ENCODE results near the gene EGLN1. TPM values are rescaled to one million over a fixed set of nuclear protein-coding genes. Genes with fewer than 3 reads are reported as not detected.

Gene EGLN1
- polyA plus RNA-seq, 1 of the 3 experiments (the other 2 are of a cell fraction), result 10.7 TPM

DNA sequence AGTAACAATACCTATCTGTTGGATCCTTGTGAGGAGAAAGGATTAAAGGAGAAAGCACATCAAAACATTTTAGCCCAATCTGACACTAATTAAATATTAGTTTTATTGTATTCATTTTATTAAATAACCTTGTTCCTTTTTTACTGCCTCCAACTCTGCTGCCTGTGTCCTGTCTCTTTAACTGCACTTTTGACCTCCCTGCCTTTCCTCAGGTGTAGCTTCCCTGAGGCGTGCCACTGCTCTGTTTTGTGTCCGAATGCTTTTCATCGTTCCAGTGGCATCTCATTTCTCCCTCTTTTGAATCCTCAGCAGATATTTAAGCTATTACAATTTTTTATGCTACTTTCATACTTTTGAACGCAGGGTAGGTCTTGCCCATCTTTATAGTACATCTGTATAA is 73.6 kb downstream of the EGLN1 start:
- ChIA-PET POLR2A (no interaction called here), CTCF (interaction anchor here (1.7 to 2.2 kb wide), 2 partner anchors 9 to 10 kb away, joined by 6 to 12 read pairs; partner anchors contain the start of gene SPRTN)
- TF ChIP-seq ZBTB33 (IDR thresholded peaks at IDR 0.05; ENCODE audit: borderline replicate concordance, low read depth) (no peak), EP300 (IDR thresholded peaks at IDR 0.05; ENCODE audit: borderline replicate concordance in 1 of 2, low read depth in 1 of 2, low read length in 1 of 2) (no peak), ELF1 (IDR thresholded peaks at IDR 0.05) (no peak), NFIC (IDR thresholded peaks at IDR 0.05; ENCODE audit: borderline replicate concordance) (no peak), JUND (IDR thresholded peaks at IDR 0.05) (no peak), NRF1 (IDR thresholded peaks at IDR 0.05; ENCODE audit: low read depth, low read length) (no peak), GABPA (IDR thresholded peaks at IDR 0.05; ENCODE audit: low read depth) (no peak), POLR2AphosphoS5 (IDR thresholded peaks at IDR 0.05; ENCODE audit: low read depth, low read length) (no peak), SMC3 (IDR thresholded peaks at IDR 0.05; ENCODE audit: low read depth, low read length) (no peak)
- TF ChIP-seq, protein P1, sequence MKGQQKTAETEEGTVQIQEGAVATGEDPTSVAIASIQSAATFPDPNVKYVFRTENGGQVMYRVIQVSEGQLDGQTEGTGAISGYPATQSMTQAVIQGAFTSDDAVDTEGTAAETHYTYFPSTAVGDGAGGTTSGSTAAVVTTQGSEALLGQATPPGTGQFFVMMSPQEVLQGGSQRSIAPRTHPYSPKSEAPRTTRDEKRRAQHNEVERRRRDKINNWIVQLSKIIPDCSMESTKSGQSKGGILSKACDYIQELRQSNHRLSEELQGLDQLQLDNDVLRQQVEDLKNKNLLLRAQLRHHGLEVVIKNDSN (IDR thresholded peaks at IDR 0.05; ENCODE audit: borderline replicate concordance, low read depth), result no peak
- TF ChIP-seq, protein P2, sequence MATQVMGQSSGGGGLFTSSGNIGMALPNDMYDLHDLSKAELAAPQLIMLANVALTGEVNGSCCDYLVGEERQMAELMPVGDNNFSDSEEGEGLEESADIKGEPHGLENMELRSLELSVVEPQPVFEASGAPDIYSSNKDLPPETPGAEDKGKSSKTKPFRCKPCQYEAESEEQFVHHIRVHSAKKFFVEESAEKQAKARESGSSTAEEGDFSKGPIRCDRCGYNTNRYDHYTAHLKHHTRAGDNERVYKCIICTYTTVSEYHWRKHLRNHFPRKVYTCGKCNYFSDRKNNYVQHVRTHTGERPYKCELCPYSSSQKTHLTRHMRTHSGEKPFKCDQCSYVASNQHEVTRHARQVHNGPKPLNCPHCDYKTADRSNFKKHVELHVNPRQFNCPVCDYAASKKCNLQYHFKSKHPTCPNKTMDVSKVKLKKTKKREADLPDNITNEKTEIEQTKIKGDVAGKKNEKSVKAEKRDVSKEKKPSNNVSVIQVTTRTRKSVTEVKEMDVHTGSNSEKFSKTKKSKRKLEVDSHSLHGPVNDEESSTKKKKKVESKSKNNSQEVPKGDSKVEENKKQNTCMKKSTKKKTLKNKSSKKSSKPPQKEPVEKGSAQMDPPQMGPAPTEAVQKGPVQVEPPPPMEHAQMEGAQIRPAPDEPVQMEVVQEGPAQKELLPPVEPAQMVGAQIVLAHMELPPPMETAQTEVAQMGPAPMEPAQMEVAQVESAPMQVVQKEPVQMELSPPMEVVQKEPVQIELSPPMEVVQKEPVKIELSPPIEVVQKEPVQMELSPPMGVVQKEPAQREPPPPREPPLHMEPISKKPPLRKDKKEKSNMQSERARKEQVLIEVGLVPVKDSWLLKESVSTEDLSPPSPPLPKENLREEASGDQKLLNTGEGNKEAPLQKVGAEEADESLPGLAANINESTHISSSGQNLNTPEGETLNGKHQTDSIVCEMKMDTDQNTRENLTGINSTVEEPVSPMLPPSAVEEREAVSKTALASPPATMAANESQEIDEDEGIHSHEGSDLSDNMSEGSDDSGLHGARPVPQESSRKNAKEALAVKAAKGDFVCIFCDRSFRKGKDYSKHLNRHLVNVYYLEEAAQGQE (IDR thresholded peaks at IDR 0.05; ENCODE audit: low read depth, low read length), result no peak

DNA sequence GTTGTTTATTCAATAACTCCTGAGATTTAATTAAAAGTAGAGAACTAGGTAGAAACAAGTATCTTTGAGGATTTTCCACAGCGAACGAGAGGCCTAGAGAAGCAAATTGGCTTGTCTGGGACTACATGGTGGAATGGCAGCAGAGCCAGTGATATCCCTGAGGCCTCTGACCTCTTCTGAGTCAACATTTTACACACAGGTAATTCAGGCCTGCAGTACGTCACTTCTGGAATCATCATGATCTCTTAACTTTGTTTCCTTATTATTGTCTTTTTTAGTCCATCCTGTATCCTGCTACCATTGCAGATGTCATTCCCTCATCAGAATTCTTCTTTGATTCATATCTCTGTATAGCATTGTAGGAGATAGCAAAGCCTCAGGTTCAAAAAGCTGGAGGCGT is 74.1 kb downstream of the EGLN1 start:
- H3F3A ChIP-seq (replicated peaks; ENCODE audit: insufficient read depth), result peaks cover 6% of the 10 kb centered on the region
- CTCF ChIA-PET, result interaction anchor here (1.5 to 2.2 kb wide), 2 partner anchors 9 to 10 kb away, joined by 5 to 12 read pairs; no protein-coding TSS in a partner anchor
- H2AFZ ChIP-seq (ENCODE audit: low read depth), result no peak overlapping the region
- DNase-seq, result no peak
- no peak overlapping the region for H3K27ac ChIP-seq (ENCODE audit: low read depth in 2 of 2, low read length in 1 of 2)
- peaks cover 48 to 56% of the 10 kb centered on the region in 2 experiments for H3K36me3 ChIP-seq (replicated peaks in 1 of 2; ENCODE audit: control insufficient read depth in 1 of 2, insufficient read depth in 2 of 2, low read length in 1 of 2)
- no peaks in the 10 kb centered on the region for H3K4me1 ChIP-seq (ENCODE audit: control insufficient read depth in 1 of 2, insufficient read depth in 2 of 2, low read depth in 1 of 2, low read length in 1 of 2)
- H3K79me2 ChIP-seq (ENCODE audit: insufficient read depth), result peaks cover 29% of the 10 kb centered on the region
- no peak overlapping the region for H3K9ac ChIP-seq
- H3K4me2 ChIP-seq, result no peak overlapping the region
- no peaks in the 10 kb centered on the region for H3K9me2 ChIP-seq
- H3K9me3 ChIP-seq, result no peaks in the 10 kb centered on the region
- H3K27me3 ChIP-seq (ENCODE audit: insufficient read depth), result no peaks in the 10 kb centered on the region
- no peak overlapping the region for H3K4me3 ChIP-seq (ENCODE audit: low read depth in 2 of 2, low read length in 1 of 2)
- no peaks in the 10 kb centered on the region for H4K20me1 ChIP-seq (ENCODE audit: insufficient read depth)
- 89% methylated on average over 4 of the region's 4 CpGs for WGBS (ENCODE audit: low lambda C conversion rate)
- POLR2A ChIA-PET, result no interaction called here
- TF ChIP-seq RCOR1 (IDR thresholded peaks at IDR 0.05; ENCODE audit: low read length) (no peak), EP300 (IDR thresholded peaks at IDR 0.05; ENCODE audit: borderline replicate concordance in 1 of 2, low read depth in 1 of 2, low read length in 1 of 2) (no peak), GATA2 (CRISPR knock-in tag; IDR thresholded peaks at IDR 0.05) (no peak), RAD21 (IDR thresholded peaks at IDR 0.05; ENCODE audit: low read length) (no peak), SMC3 (IDR thresholded peaks at IDR 0.05; ENCODE audit: low read depth, low read length) (no peak), MXI1 (IDR thresholded peaks at IDR 0.05; ENCODE audit: low read depth, low read length) (no peak), CHD2 (IDR thresholded peaks at IDR 0.05; ENCODE audit: low read length, partially characterized antibody) (no peak)
- TF ChIP-seq, protein P3, sequence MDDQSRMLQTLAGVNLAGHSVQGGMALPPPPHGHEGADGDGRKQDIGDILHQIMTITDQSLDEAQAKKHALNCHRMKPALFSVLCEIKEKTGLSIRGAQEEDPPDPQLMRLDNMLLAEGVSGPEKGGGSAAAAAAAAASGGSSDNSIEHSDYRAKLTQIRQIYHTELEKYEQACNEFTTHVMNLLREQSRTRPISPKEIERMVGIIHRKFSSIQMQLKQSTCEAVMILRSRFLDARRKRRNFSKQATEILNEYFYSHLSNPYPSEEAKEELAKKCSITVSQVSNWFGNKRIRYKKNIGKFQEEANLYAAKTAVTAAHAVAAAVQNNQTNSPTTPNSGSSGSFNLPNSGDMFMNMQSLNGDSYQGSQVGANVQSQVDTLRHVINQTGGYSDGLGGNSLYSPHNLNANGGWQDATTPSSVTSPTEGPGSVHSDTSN (IDR thresholded peaks at IDR 0.05), result no peak
- TF ChIP-seq, protein P4, sequence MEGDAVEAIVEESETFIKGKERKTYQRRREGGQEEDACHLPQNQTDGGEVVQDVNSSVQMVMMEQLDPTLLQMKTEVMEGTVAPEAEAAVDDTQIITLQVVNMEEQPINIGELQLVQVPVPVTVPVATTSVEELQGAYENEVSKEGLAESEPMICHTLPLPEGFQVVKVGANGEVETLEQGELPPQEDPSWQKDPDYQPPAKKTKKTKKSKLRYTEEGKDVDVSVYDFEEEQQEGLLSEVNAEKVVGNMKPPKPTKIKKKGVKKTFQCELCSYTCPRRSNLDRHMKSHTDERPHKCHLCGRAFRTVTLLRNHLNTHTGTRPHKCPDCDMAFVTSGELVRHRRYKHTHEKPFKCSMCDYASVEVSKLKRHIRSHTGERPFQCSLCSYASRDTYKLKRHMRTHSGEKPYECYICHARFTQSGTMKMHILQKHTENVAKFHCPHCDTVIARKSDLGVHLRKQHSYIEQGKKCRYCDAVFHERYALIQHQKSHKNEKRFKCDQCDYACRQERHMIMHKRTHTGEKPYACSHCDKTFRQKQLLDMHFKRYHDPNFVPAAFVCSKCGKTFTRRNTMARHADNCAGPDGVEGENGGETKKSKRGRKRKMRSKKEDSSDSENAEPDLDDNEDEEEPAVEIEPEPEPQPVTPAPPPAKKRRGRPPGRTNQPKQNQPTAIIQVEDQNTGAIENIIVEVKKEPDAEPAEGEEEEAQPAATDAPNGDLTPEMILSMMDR (IDR thresholded peaks at IDR 0.05), result no peak

More for the DNA sequence above, 73.6 kb downstream of the EGLN1 start:
- Histone ChIP-seq H3F3A (replicated peaks; ENCODE audit: insufficient read depth) (peaks cover 6% of the 10 kb centered on the region), H3K27ac (ENCODE audit: low read depth in 2 of 2, low read length in 1 of 2) (no peak overlapping the region), H3K9ac (no peak overlapping the region), H3K4me3 (ENCODE audit: low read depth in 2 of 2, low read length in 1 of 2) (no peak overlapping the region), H3K79me2 (ENCODE audit: insufficient read depth) (peaks cover 24% of the 10 kb centered on the region), H2AFZ (ENCODE audit: low read depth) (no peak overlapping the region), H3K36me3 (replicated peaks in 1 of 2; ENCODE audit: control insufficient read depth in 1 of 2, insufficient read depth in 2 of 2, low read length in 1 of 2) (peaks cover 48 to 59% of the 10 kb centered on the region in 2 experiments), H3K27me3 (ENCODE audit: insufficient read depth) (no peaks in the 10 kb centered on the region), H4K20me1 (ENCODE audit: insufficient read depth) (no peaks in the 10 kb centered on the region), H3K9me3 (no peaks in the 10 kb centered on the region), H3K4me1 (ENCODE audit: control insufficient read depth in 1 of 2, insufficient read depth in 2 of 2, low read depth in 1 of 2, low read length in 1 of 2) (no peaks in the 10 kb centered on the region), H3K4me2 (no peak overlapping the region), H3K9me2 (no peaks in the 10 kb centered on the region)
- WGBS (ENCODE audit: low lambda C conversion rate), result 98% methylated on average over 4 of the region's 4 CpGs
- no peak for DNase-seq

Measured in SK-N-SH (cell line).